Gastrocnemius medialis (tissue), 4 donors: ENCODE data around the gene UPB1. TPM values are rescaled to one million over a fixed set of nuclear protein-coding genes. Genes with fewer than 3 reads are reported as not detected.

ENCODE experiments used
- ATAC-seq, 2 donors: fragments of 150-250 bp; one replicate each; pipeline ENCODE4 v1.9.1; 2016
- DNase-seq, 2 donors: peaks; one replicate each; pipeline ENCODE4 v3.0.0-alpha.2; 2019
- H3K27ac ChIP-seq, 4 donors: fragments of 200-600 bp; sonication (generic); 1 replicate in 1 of 4; 2 replicates in 3 of 4; pipeline ENCODE4 v1.5.1; 2016 to 2018; ENCODE audit warnings: mild to moderate bottlenecking in 2 of 4, moderate library complexity in 1 of 4
- H3K27me3 ChIP-seq, 3 donors: fragments of 200-600 bp; sonication (generic) in 2 of 3; 1 replicate in 1 of 3; 2 replicates in 2 of 3; pipeline versions ENCODE4 v1.5.1 to v1.6.0; 2016 to 2019; ENCODE audit warnings: mild to moderate bottlenecking in 1 of 3, moderate library complexity in 1 of 3
- H3K36me3 ChIP-seq, 2 donors: fragments of 200-600 bp; sonication (generic) in 1 of 2; one replicate each; pipeline ENCODE4 v1.5.1; 2017 to 2018
- H3K4me1 ChIP-seq, 2 donors: fragments of 200-600 bp; sonication (generic) in 1 of 2; one replicate each; pipeline ENCODE4 v1.5.1; 2016 to 2017; ENCODE audit warnings: mild to moderate bottlenecking in 2 of 2
- H3K4me3 ChIP-seq, 4 donors: fragments of 200-600 bp; sonication (generic) in 3 of 4; 1 replicate in 1 of 4; 2 replicates in 3 of 4; pipeline ENCODE4 v1.5.1; 2016 to 2019; ENCODE audit warnings: mild to moderate bottlenecking in 2 of 4
- H3K9me3 ChIP-seq, 3 donors: fragments of 200-600 bp; sonication (generic) in 2 of 3; 1 replicate in 1 of 3; 2 replicates in 2 of 3; pipeline ENCODE4 v1.5.1; 2016 to 2019
- POLR2A ChIP-seq, 2 donors: fragments of 450-650 bp; IDR thresholded peaks; one replicate each; pipeline ENCODE4 v1.6.1; 2017; ENCODE audit warnings: antibody characterized with exemption in 2 of 2, mild to moderate bottlenecking in 2 of 2, moderate library complexity in 2 of 2
- in situ Hi-C, 4 donors: fragments of 200-750 bp; cut with MboI; loops; one replicate each; pipeline versions ENCODE4 v1.15.0 to v1.8.0; 2017; ENCODE audit warnings: low sequenced_read_pairs in 4 of 4
- intact Hi-C: fragments of 100-400 bp; cut with DNase I; formaldehyde crosslinking; loops from one replicate; pipeline ENCODE4 v1.15.1; 2023; ENCODE audit warnings: low total_unique reads
- total RNA-seq, 4 donors: library from RNA; depleted of rRNA; stranded (reverse); fragments of >200 nt; gene quantifications; one replicate each; pipeline versions ENCODE4 v1.1.0 to v1.2.3, GENCODE V29; 2016
- TF ChIP-seq, protein P1 (sequence below), 5 experiments: fragments of 450-650 bp in 3 of 5; fragments of 200-600 bp in 2 of 5; sonication (generic) in 2 of 5; IDR thresholded peaks in 4 of 5; conservative IDR thresholded peaks in 1 of 5; 1 replicate in 4 of 5; 2 replicates in 1 of 5; pipeline ENCODE4 v1.5.1; 2016 to 2019; ENCODE audit warnings: antibody characterized with exemption in 5 of 5, mild to moderate bottlenecking in 3 of 5, moderate library complexity in 3 of 5

The UPB1 gene
- total RNA-seq, 4 donors from 2014 or later = 0.20 to 0.25 (median 0.22) TPM

DNA sequence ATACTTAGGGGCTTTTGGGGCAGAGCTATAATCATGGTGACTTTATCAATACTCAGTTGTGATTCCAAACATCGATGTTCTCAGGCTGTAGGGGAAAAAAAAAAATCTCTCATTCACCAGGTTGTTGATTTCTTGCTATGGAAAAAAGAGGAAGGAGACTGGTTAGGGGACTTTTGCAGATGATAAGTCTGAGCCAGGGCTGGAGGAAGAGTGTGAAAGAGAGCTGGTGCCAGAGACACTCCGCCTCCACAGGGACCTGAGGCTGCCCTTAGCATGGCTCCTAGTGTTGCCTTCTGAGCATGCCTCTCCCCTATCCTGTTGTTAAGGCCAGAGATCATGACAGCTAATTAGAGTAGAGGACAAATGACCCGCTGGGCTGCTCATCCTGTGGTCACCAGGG is 16.9 kb downstream of the UPB1 start:
- in situ Hi-C loops = loop anchor here in 1 of 4 donors (10.0 kb wide), 1 partner anchor 77 kb away; no protein-coding TSS in a partner anchor
- peaks cover 14 to 22% of the 10 kb centered on the region in 2 donors for H3K4me1 ChIP-seq
- no peak overlapping the region for H3K4me3 ChIP-seq
- DNase-seq (no peak), ATAC-seq (no peak)
- intact Hi-C loops = no loop called here
- TF ChIP-seq POLR2A (IDR thresholded peaks at IDR 0.05) = no peak
- TF ChIP-seq, protein P1, sequence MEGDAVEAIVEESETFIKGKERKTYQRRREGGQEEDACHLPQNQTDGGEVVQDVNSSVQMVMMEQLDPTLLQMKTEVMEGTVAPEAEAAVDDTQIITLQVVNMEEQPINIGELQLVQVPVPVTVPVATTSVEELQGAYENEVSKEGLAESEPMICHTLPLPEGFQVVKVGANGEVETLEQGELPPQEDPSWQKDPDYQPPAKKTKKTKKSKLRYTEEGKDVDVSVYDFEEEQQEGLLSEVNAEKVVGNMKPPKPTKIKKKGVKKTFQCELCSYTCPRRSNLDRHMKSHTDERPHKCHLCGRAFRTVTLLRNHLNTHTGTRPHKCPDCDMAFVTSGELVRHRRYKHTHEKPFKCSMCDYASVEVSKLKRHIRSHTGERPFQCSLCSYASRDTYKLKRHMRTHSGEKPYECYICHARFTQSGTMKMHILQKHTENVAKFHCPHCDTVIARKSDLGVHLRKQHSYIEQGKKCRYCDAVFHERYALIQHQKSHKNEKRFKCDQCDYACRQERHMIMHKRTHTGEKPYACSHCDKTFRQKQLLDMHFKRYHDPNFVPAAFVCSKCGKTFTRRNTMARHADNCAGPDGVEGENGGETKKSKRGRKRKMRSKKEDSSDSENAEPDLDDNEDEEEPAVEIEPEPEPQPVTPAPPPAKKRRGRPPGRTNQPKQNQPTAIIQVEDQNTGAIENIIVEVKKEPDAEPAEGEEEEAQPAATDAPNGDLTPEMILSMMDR (IDR thresholded peaks at IDR 0.05 in 4 of 5, conservative IDR thresholded peaks at IDR 0.05 in 1 of 5) = no peak
- no peaks in the 10 kb centered on the region for H3K27me3 ChIP-seq
- H3K9me3 ChIP-seq = no peaks in the 10 kb centered on the region
- H3K36me3 ChIP-seq = no peaks in the 10 kb centered on the region
- no peak overlapping the region for H3K27ac ChIP-seq

DNA sequence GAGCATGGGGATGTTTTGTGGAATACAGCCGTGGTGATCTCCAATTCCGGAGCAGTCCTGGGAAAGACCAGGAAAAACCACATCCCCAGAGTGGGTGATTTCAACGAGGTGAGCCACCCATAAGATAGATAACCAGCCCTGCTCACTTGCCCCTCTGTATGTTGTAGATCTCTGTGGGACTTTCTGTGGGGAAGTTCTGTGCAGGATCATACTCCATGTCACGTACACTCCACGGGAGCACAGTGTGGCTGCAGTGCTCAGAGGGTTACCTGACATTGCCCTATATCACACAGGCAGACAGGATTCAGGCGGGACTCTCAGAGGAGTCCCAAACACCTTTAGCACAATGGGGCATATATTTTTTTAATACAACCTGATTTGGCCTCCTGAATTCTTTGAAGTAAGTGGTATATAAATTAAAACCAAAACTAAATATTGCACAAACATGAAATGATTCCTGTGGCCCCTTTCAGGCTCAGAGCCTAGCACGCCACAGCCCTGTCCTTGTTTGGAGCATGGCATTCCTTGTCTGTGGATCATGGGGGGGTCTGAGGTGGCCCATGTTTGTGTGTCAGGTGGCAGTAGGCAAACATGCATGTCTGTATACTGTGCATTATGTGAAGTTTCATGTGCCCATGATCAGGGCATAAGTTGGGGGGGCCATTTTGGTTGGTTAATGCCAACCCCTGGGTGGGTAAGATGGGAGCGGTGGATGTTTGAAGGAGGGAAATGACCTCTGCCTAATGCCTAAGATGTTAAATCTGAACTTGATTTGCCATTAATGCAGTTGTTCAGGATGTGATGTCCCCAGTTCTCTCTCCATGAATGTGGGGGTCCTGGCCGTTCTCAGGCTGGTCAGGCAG is 18.5 kb downstream of the UPB1 start:
- Histone ChIP-seq H3K4me3 (no peak overlapping the region), H3K27me3 (no peaks in the 10 kb centered on the region), H3K9me3 (no peaks in the 10 kb centered on the region), H3K27ac (no peak overlapping the region), H3K4me1 (peaks cover 14 to 22% of the 10 kb centered on the region in 2 donors), H3K36me3 (no peaks in the 10 kb centered on the region)
- intact Hi-C loops (no loop called here), in situ Hi-C loops (loop anchor here in 1 of 4 donors (10.0 kb wide), 1 partner anchor 79 kb away; no protein-coding TSS in a partner anchor)
- DNase-seq (no peak), ATAC-seq (no peak)
- TF ChIP-seq POLR2A (IDR thresholded peaks at IDR 0.05) = no peak
- TF ChIP-seq, protein P1 (IDR thresholded peaks at IDR 0.05 in 4 of 5, conservative IDR thresholded peaks at IDR 0.05 in 1 of 5) = no peak

DNA sequence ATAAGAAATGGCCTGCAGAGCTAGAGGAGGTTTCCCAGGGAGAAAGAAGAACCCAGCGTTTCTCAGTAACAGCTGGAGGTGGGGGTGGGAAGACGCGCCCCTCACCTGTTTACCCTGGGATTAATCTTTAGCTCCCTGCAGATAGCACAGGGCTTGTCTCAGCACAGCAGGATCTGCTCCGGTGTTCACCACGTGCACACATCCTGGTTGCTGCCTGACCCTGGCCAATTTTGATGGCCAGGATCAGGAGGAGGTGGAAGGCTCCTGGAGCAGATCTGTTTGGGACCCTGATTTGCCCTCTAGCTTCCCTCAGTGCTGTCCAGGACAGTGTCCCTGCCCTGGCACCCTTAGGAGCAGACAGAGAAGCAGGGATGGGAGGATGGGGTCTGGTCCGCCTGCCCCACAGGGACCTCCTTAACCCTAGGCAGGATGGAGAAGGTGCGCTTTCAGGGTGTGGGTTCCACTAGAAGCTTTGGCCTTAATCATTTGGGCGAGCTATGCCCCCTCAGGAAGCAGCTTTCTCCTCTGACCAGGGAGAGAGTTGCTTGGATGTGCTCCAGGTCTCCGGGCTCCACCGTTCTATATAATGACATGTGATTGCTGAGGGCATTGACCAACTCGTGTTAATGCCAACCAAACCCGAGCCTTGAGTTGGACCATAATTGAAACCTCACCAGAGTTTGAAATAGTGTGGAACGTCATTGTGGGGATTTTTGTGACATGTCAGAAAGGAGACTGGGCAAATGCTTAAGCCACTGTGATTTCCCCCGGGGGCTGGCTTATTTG is 19.3 kb downstream of the UPB1 start:
- no peak for ATAC-seq
- DNase-seq = no peak
- Histone ChIP-seq H3K27me3 (no peaks in the 10 kb centered on the region), H3K4me3 (no peak overlapping the region), H3K9me3 (no peaks in the 10 kb centered on the region), H3K36me3 (no peaks in the 10 kb centered on the region), H3K4me1 (peaks cover 14 to 22% of the 10 kb centered on the region in 2 donors), H3K27ac (no peak overlapping the region)
- in situ Hi-C loops (loop anchor here in 1 of 4 donors (10.0 kb wide), 1 partner anchor 80 kb away; no protein-coding TSS in a partner anchor), intact Hi-C loops (no loop called here)
- TF ChIP-seq, protein P1 (IDR thresholded peaks at IDR 0.05 in 4 of 5, conservative IDR thresholded peaks at IDR 0.05 in 1 of 5) = no peak
- no peak for TF ChIP-seq POLR2A (IDR thresholded peaks at IDR 0.05)

DNA sequence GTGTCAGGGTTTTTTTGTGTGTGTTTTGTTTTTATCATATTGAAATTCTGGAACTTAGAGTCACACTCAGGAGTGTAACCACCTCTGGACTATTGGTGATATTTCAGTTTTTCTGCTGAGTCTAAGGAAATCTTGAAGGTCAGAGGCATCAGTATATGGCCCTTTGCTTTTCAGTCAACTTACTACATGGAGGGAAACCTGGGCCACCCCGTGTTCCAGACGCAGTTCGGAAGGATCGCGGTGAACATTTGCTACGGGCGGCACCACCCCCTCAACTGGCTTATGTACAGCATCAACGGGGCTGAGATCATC is 19.9 kb downstream of the UPB1 start:
- intact Hi-C loops = no loop called here
- Histone ChIP-seq H3K27me3 (no peaks in the 10 kb centered on the region), H3K36me3 (no peaks in the 10 kb centered on the region), H3K9me3 (no peaks in the 10 kb centered on the region), H3K4me1 (peaks cover 14 to 21% of the 10 kb centered on the region in 2 donors), H3K4me3 (no peak overlapping the region), H3K27ac (no peak overlapping the region)
- TF ChIP-seq POLR2A (IDR thresholded peaks at IDR 0.05) = no peak
- TF ChIP-seq, protein P1 (IDR thresholded peaks at IDR 0.05 in 4 of 5, conservative IDR thresholded peaks at IDR 0.05 in 1 of 5) = no peak
- in situ Hi-C loops = loop anchor here in 1 of 4 donors (10.0 kb wide), 1 partner anchor 80 kb away; no protein-coding TSS in a partner anchor
- ATAC-seq (no peak), DNase-seq (no peak)
